Mucosa of stomach (tissue), 1 donor: ENCODE data around the gene KXD1.
"Not testable (repeated sequence)": the region's sequence is repeated elsewhere in the genome, so short reads cannot be mapped to it uniquely, and the experiment has no call there.

Experiments used
- H3K27me3 ChIP-seq: one replicate; pipeline ENCODE4 v1.7.0; 2013; ENCODE audit warnings: mild to moderate bottlenecking, low read length; ENCODE audit not compliant: control insufficient read depth, insufficient read depth
- H3K36me3 ChIP-seq: one replicate; pipeline ENCODE4 v1.7.0; 2013; ENCODE audit warnings: low read length; ENCODE audit not compliant: control insufficient read depth, insufficient read depth
- H3K4me1 ChIP-seq: one replicate; pipeline ENCODE4 v1.7.0; 2013; ENCODE audit warnings: mild to moderate bottlenecking, low read length; ENCODE audit not compliant: control insufficient read depth, insufficient read depth
- H3K4me3 ChIP-seq: one replicate; pipeline ENCODE4 v1.7.0; 2013; ENCODE audit warnings: low read length
- H3K9ac ChIP-seq: one replicate; pipeline ENCODE4 v1.7.0; 2013; ENCODE audit warnings: mild to moderate bottlenecking, low read length, moderate library complexity
- H3K9me3 ChIP-seq: one replicate; pipeline ENCODE4 v1.7.0; 2013; ENCODE audit warnings: mild to moderate bottlenecking, low read length, moderate library complexity; ENCODE audit not compliant: control insufficient read depth
- donor health status: Pancreatic carcinoma.

Gene KXD1

DNA sequence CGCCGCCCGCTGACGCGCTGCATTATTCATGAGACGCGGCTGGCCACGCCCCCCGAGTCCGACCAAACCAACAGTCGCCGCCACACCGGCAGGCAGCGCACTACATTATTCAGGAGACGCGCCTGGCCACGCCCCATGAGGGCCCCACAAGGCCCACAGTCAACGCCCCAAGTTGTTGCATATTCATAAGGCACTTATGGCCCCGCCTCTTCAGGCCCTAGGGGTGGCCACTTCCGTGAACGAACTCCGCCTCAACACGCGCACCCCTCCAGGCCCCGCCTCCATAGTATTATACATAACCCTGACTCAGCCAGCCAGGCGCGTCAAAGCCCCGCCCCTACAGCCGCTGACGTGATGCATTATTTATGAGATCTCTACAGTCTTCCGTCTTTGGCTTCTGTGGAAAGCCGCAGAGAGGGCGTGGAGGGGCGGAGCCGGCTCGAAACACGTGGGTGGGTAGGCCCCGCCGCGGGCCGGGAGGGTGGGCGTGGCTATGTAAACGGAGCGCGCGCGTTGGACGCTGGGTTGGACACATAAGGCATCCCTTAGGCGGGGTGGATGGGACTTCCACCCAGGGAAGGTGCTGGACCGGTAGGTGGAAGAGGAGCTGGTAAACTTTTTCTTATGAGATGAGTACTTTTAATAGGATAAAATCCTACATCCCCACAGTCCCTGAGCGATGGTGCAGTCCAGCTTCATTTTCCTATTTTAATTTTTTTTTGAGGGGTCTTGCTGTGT is 35.4 kb upstream of the KXD1 start:
- peaks cover 8% of the 10 kb centered on the region for H3K4me1 ChIP-seq
- no peaks in the 10 kb centered on the region for H3K36me3 ChIP-seq
- no peak overlapping the region for H3K4me3 ChIP-seq
- no peaks in the 10 kb centered on the region for H3K9me3 ChIP-seq
- no peaks in the 10 kb centered on the region for H3K27me3 ChIP-seq
- H3K9ac ChIP-seq: peak overlapping the region; percentile 96

DNA sequence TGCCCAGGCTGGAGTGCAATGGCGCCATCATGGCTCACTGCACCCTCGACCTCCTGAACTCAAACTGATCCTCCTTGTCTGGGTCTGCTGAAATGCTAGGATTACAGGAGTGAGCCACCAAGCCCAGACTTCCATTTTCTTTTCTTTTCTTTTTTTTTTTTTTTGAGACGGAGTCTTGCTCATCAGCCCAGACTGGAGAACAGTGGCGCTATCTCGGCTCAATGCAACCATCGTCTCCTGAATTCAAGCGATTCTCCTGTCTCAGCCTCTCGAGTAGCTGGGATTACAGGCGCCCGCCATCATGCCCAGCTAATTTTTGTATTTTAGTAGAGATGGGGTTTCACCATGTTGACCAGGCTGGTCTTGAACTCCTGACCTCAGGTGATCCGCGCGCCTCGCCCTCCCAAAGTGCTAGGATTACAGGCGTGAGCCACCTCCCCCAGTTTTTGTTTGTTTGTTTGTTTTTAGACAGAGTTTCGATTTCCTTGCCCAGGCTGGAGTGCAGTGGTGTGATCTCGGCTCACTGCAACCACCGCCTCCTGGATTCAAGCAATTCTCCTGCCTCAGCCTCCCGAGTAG is 34.7 kb upstream of the KXD1 start:
- not testable (repeated sequence) for H3K4me3 ChIP-seq, H3K9me3 ChIP-seq, H3K4me1 ChIP-seq, H3K36me3 ChIP-seq, H3K27me3 ChIP-seq, H3K9ac ChIP-seq

DNA sequence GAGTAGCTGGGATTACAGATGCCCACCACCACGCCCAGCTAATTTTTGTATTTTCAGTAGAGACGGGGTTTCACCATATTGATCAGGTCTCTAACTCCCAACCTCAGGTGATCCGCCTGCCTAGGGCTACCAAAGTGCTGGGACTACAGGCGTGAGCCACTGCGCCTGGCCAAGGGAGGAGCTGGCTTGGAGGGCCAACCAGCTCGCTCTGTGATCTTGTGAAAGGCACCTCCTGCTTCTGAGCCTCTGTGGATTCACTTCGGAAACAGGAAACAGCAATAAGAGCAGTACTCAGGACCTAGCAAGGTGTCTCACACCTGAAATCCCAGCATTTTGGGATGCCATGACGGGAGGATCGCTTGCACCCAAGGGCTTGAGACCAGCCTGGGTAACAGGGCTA is 33.8 kb upstream of the KXD1 start:
- Histone ChIP-seq H3K4me1 (peaks cover 8% of the 10 kb centered on the region), H3K4me3 (no peak overlapping the region), H3K9ac (no peak overlapping the region), H3K27me3 (no peaks in the 10 kb centered on the region), H3K9me3 (no peaks in the 10 kb centered on the region), H3K36me3 (no peaks in the 10 kb centered on the region)

DNA sequence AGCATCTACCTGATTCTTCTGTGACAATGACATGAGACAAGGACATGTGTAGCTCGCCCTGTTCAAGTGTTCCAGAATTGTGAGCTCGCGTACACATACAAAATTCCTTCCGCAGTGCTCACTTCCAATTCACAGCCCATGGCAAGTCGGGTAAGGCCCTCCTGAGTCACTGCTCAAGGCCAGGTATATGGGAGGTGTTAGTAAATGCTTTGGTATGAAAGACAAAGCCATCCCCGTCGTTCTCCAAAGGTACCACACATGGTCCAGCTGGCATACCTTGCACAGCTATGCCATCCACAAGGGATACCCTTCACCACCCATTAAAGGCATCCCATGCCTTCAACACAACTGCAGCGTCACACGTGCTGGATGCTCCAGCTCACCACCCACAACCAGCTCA is 31.4 kb upstream of the KXD1 start:
- no peak overlapping the region for H3K4me3 ChIP-seq
- H3K9ac ChIP-seq: no peak overlapping the region
- H3K9me3 ChIP-seq: no peaks in the 10 kb centered on the region
- H3K27me3 ChIP-seq: no peaks in the 10 kb centered on the region
- H3K36me3 ChIP-seq: no peaks in the 10 kb centered on the region
- no peaks in the 10 kb centered on the region for H3K4me1 ChIP-seq

DNA sequence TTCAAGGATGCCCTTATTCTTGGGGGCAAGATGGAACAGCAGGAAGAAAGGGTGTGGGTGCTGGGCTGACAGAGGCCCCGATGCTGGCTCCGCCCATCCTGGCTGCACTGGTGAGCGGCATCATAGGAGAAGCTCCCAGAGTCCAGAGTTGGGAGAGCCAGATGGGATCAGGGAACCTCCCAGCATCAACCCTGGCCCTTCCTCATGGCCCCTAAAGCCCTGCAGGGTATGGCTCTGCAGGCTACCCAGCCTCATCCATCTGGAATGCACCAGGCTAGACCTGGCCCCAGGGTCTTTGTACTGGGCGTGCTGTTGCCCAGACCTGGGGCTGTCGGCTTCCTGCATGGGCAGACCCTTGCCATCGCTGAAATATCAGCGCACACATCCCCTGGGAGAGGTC is 27.9 kb upstream of the KXD1 start:
- Histone ChIP-seq H3K9me3 (no peaks in the 10 kb centered on the region), H3K9ac (no peak overlapping the region), H3K36me3 (peaks cover 6% of the 10 kb centered on the region), H3K4me1 (no peaks in the 10 kb centered on the region), H3K4me3 (no peak overlapping the region), H3K27me3 (no peaks in the 10 kb centered on the region)

DNA sequence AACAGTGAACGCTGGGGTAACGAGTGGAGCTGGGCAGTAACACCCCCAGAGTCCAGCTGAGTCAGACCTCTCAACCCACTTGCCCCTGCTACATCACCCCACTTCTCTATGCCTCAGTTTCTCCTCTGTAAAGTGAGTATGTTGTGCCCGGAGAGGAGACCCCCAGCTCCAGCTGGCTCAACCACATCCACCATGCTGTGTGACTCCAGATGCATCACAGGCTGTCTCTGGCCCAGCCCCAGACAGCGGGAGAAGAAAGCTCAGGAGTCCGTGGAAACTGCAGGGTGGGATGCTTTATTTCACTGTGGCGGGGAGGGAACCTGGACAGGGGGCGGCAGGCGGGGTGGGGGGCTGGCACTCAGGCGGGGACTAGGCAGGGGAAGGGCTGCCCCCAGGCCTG is 26.2 kb upstream of the KXD1 start:
- H3K9me3 ChIP-seq: no peaks in the 10 kb centered on the region
- no peaks in the 10 kb centered on the region for H3K4me1 ChIP-seq
- no peak overlapping the region for H3K9ac ChIP-seq
- H3K27me3 ChIP-seq: no peaks in the 10 kb centered on the region
- no peak overlapping the region for H3K4me3 ChIP-seq
- H3K36me3 ChIP-seq: peaks cover 6% of the 10 kb centered on the region

DNA sequence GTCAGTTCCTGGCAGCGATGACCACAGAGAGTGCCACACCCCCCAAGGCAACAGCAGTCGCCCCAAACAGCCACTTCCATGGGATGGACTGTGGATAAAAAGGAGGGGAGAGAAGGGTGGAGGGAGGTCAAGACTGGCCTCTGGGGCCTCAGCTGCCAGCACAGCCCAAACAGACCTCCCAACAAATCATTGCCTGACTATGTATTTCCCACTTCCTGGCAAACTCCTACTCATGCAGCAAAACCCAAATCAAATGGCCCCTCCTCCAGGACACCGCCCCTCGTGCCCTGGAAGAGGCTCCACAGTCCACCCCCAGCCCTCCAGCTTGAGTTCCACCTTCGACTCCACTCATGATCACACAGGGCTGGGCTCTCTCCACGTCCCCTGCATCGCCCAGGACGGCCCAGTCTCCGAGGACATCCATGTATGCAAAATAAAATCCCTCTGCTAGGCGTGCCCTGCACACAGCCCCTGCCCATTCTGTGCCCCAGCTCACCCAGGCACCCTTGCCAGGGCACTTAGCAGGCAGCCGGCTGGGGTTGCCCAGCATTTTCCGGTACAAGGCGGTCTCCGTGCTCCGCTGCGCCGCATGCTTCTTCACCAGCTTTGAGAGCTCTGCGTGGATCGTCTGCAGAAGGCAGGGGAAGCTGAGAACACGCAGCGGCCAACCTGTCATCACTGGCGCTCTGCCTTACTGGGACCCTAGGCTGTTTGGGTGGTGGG is 25.3 kb upstream of the KXD1 start:
- no peak overlapping the region for H3K4me3 ChIP-seq
- no peaks in the 10 kb centered on the region for H3K4me1 ChIP-seq
- peaks cover 6% of the 10 kb centered on the region for H3K36me3 ChIP-seq
- no peak overlapping the region for H3K9ac ChIP-seq
- H3K9me3 ChIP-seq: no peaks in the 10 kb centered on the region
- H3K27me3 ChIP-seq: no peaks in the 10 kb centered on the region

DNA sequence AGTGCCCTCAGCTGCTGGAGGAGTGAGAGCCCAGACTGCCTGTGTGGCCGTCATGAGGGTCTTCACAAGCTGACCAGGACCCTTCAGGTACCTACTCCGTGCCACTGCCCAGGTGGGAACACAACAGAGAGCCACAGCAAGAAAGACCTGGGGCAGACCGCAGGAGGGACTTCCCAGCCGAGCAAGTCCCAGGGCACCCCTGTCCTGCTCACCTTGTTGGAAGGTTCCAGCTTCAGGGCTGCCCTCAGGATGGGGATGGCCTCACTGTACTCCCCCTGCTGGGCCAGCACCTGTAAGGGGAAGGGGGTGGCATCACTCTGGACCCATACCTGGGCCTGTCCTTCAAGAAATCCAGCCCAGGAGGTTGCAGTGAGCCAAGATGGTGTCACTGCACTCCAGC is 24.6 kb upstream of the KXD1 start:
- Histone ChIP-seq H3K36me3 (peaks cover 6% of the 10 kb centered on the region), H3K4me3 (no peak overlapping the region), H3K27me3 (no peaks in the 10 kb centered on the region), H3K4me1 (no peaks in the 10 kb centered on the region), H3K9ac (no peak overlapping the region), H3K9me3 (no peaks in the 10 kb centered on the region)

DNA sequence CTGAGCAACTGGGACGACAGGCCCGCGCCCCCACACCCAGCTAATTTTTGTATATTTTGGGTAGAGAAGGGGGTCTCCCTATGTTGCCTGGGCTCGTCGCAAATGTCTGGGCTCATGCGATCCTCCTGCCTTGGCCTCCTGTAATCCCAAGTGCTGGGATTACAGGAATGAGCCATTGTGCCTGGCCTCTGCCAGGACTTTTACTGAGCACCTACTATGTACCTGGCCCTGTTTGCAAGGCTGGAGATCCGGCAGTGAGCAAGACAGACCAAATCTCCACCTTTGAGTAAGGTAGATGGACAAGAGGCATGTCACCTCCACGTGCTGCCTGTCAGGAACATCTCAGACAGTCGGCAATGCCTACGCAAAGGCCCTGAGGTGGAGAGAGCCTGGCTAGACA is 21.2 kb upstream of the KXD1 start:
- Histone ChIP-seq H3K36me3 (peaks cover 6% of the 10 kb centered on the region), H3K4me1 (no peaks in the 10 kb centered on the region), H3K27me3 (no peaks in the 10 kb centered on the region), H3K4me3 (no peak overlapping the region), H3K9me3 (no peaks in the 10 kb centered on the region), H3K9ac (no peak overlapping the region)

DNA sequence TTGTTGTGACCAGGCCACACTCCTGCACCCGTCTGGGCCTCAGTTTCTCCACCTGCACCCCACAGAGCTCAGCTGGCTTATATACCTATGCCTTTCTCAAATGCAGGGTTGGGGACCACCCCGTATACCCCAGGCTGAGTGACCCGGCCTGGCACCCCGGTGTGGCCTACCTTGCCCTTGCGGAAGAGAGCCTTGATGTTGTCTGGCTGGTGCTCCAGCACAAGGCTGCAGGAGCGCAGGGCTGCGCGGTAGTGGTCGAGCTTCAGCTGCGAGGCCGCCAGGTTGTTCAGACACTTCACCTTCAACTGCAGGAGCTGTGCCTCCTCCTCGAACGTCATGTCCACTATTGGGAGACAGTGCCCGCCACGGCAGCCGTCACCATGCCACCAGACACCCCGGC is 20.2 kb upstream of the KXD1 start:
- no peaks in the 10 kb centered on the region for H3K9me3 ChIP-seq
- peaks cover 5% of the 10 kb centered on the region for H3K36me3 ChIP-seq
- H3K27me3 ChIP-seq: no peaks in the 10 kb centered on the region
- peaks cover 7% of the 10 kb centered on the region for H3K4me1 ChIP-seq
- H3K4me3 ChIP-seq: no peak overlapping the region
- no peak overlapping the region for H3K9ac ChIP-seq

DNA sequence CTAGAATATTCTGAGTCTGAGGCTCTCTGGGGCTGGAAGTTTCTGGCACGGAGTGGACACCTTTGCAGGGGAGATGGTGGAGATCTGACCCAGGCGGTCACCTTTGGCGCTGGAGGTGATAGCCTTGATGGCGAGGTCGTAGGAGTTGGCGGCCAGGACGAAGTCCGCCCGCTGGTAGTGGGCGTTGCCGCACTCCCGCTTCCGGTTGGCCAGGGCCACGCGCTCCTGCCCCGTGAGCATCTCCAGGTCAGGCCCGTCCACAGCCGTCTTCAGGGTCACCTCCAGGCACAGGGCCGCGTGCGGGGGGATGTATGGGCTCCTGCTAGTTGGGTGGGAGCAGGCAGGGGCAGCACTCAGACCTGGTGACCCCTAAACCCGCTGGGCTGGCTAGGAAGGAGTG is 19.6 kb upstream of the KXD1 start:
- no peaks in the 10 kb centered on the region for H3K36me3 ChIP-seq
- H3K9me3 ChIP-seq: no peaks in the 10 kb centered on the region
- H3K4me3 ChIP-seq: no peak overlapping the region
- no peaks in the 10 kb centered on the region for H3K27me3 ChIP-seq
- peaks cover 9% of the 10 kb centered on the region for H3K4me1 ChIP-seq
- H3K9ac ChIP-seq: no peak overlapping the region

DNA sequence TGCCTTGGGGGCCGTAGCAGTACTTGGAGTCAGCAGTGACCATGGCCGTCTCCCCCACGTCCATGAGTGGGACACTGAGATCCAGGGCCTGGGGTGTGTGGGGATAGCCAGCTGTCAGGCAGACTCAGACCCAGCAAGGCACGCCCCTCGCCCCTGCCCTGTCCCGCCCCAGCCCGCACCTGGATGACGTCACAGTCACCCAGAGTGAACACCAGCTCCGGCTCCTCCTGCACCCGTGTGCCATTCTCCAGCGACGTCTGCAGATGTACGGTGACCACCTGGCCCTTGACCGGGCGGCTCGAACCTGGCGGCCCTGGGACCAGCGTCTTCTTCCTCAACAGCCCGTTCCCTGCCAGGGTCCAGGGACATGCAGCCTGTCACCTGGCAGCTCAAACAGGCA is 18.3 kb upstream of the KXD1 start:
- Histone ChIP-seq H3K4me3 (no peak overlapping the region), H3K4me1 (peaks cover 14% of the 10 kb centered on the region), H3K27me3 (no peaks in the 10 kb centered on the region), H3K9ac (no peak overlapping the region), H3K9me3 (no peaks in the 10 kb centered on the region), H3K36me3 (no peaks in the 10 kb centered on the region)
